Breast epithelium (tissue), 4 donors: Measurements from ENCODE around the gene TEAD2. TPM values are rescaled to one million over a fixed set of nuclear protein-coding genes. Genes with fewer than 3 reads are reported as not detected.

Source experiments
- DNase-seq, 2 donors: peaks; one replicate each; pipeline ENCODE4 v3.0.0-alpha.2; 2019; ENCODE audit warnings: low spot score in 2 of 2
- H3K27ac ChIP-seq, 2 donors: fragments of 200-600 bp; sonication (generic) in 1 of 2; one replicate each; pipeline ENCODE4 v1.5.1; 2016 to 2019; ENCODE audit warnings: mild to moderate bottlenecking in 1 of 2
- H3K27me3 ChIP-seq, 2 donors: fragments of 200-600 bp; sonication (generic) in 1 of 2; one replicate each; pipeline versions ENCODE4 v1.5.1 to v1.6.0; 2017 to 2019; ENCODE audit warnings: control low read depth in 1 of 2, mild to moderate bottlenecking in 1 of 2
- H3K36me3 ChIP-seq: fragments of 200-600 bp; one replicate; pipeline ENCODE4 v1.5.1; 2019
- H3K4me1 ChIP-seq, 2 donors: fragments of 200-600 bp; sonication (generic); one replicate each; pipeline ENCODE4 v1.5.1; 2016 to 2019; ENCODE audit warnings: control low read depth in 1 of 2
- H3K4me3 ChIP-seq, 3 donors: fragments of 200-600 bp; sonication (generic); 1 replicate in 2 of 3; 2 replicates in 1 of 3; pipeline ENCODE4 v1.5.1; 2016 to 2019; ENCODE audit warnings: mild to moderate bottlenecking in 3 of 3, moderate library complexity in 2 of 3
- H3K9me3 ChIP-seq, 2 donors: fragments of 200-600 bp; sonication (generic) in 1 of 2; one replicate each; pipeline ENCODE4 v1.5.1; 2016 to 2019; ENCODE audit warnings: control low read depth in 1 of 2
- POLR2A ChIP-seq: fragments of 450-650 bp; IDR thresholded peaks from one replicate; pipeline ENCODE4 v1.6.1; 2016; ENCODE audit warnings: antibody characterized with exemption, mild to moderate bottlenecking, moderate library complexity
- POLR2AphosphoS5 ChIP-seq, 3 donors: sonication (generic); formaldehyde crosslinking; IDR thresholded peaks; one replicate each; pipeline ENCODE4 v1.6.1; 2017; ENCODE audit warnings: antibody characterized with exemption in 3 of 3
- intact Hi-C: fragments of 100-400 bp; cut with DNase I; formaldehyde crosslinking; loops from one replicate; pipeline ENCODE4 v1.15.1; 2023; ENCODE audit warnings: low total_unique reads
- total RNA-seq, 3 donors: library from RNA; depleted of rRNA; stranded (reverse); fragments of >200 nt; gene quantifications; one replicate each; pipeline ENCODE4 v1.1.0, GENCODE V29; 2016
- TF ChIP-seq, protein P1 (sequence below), 3 donors: fragments of 450-650 bp; IDR thresholded peaks; one replicate each; pipeline ENCODE4 v1.5.1; 2016 to 2017; ENCODE audit warnings: antibody characterized with exemption in 3 of 3, mild to moderate bottlenecking in 3 of 3, moderate library complexity in 3 of 3

Gene TEAD2
- total RNA-seq, 3 donors from 2014 or later: 24.9 to 30.0 (median 25.1) TPM

DNA sequence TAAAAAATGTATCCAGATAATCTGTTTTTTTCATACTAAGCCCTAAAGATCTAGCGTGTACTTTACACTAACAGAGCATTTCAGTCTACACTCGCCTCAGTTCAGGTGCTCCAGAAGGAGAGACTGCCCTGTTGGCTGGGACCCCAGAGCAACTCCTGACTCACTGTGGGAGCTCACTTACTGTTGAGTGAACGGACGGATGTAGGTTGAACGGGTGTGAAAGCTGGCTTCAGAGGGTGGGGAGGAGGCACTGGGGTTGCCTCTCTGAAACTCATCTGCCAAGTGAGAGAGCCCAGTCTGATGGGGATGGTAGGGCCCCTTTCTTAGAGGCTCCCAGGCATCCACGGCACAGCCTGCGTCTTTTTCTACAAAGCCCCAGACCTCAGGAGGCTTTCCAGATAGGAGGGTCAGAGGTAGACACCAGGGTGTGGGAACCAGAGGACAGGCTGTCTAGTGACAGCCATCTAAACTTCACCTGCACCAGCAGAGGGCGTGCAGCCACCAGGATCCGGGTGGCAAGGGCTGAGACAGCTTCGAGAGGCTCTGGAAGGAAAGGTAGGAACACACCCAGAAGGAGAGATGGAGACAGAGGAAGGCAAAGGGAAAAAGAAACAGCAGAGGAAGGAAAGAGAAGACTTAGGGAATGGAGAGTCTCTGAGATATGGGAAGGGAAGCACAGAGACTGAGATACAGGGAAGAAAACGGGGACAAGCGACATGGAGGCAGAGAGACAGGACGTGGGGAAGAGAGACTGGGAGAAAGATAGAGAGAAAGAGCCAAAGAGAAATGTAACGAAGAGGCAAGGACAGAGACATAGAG is 29.6 kb upstream of the TEAD2 start:
- Histone ChIP-seq H3K4me3 (no peak overlapping the region), H3K9me3 (no peaks in the 10 kb centered on the region), H3K27me3 (no peaks in the 10 kb centered on the region), H3K4me1 (no peaks in the 10 kb centered on the region), H3K36me3 (no peaks in the 10 kb centered on the region), H3K27ac (no peak overlapping the region)
- TF ChIP-seq, protein P1, sequence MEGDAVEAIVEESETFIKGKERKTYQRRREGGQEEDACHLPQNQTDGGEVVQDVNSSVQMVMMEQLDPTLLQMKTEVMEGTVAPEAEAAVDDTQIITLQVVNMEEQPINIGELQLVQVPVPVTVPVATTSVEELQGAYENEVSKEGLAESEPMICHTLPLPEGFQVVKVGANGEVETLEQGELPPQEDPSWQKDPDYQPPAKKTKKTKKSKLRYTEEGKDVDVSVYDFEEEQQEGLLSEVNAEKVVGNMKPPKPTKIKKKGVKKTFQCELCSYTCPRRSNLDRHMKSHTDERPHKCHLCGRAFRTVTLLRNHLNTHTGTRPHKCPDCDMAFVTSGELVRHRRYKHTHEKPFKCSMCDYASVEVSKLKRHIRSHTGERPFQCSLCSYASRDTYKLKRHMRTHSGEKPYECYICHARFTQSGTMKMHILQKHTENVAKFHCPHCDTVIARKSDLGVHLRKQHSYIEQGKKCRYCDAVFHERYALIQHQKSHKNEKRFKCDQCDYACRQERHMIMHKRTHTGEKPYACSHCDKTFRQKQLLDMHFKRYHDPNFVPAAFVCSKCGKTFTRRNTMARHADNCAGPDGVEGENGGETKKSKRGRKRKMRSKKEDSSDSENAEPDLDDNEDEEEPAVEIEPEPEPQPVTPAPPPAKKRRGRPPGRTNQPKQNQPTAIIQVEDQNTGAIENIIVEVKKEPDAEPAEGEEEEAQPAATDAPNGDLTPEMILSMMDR (IDR thresholded peaks at IDR 0.05): peak; percentile 80 to 84 (median 83)
- TF ChIP-seq POLR2AphosphoS5 (IDR thresholded peaks at IDR 0.05): no peak
- intact Hi-C loops: no loop called here
- peak; percentile 70 to 79 for DNase-seq

DNA sequence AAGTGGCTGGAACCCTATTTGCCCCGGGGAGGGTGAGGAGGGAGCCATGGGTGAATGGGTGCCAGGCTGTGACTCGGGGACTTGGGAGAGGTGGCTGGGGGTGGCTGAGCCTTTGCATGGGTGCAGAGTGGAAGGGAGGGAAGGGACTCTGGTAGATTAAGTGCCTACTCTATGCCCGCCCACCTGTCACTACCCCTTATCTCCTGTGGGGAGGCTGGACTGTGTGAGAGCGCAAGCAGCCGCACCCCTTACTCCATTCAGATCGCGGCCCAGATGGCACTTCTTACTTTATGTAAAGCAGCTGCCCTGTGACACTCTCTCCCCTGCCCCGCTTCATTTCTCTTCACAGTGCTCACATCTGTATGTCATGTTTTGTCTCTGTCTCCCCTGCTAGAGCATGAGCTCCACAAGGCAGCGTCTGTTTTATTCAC is 28.7 kb upstream of the TEAD2 start:
- Histone ChIP-seq H3K27me3 (no peaks in the 10 kb centered on the region), H3K9me3 (no peaks in the 10 kb centered on the region), H3K4me3 (no peak overlapping the region), H3K27ac (no peak overlapping the region), H3K36me3 (no peaks in the 10 kb centered on the region), H3K4me1 (no peaks in the 10 kb centered on the region)
- intact Hi-C loops: no loop called here
- TF ChIP-seq POLR2AphosphoS5 (IDR thresholded peaks at IDR 0.05) (no peak), POLR2A (no peak)
- TF ChIP-seq, protein P1 (IDR thresholded peaks at IDR 0.05): no peak
- no peak for DNase-seq

DNA sequence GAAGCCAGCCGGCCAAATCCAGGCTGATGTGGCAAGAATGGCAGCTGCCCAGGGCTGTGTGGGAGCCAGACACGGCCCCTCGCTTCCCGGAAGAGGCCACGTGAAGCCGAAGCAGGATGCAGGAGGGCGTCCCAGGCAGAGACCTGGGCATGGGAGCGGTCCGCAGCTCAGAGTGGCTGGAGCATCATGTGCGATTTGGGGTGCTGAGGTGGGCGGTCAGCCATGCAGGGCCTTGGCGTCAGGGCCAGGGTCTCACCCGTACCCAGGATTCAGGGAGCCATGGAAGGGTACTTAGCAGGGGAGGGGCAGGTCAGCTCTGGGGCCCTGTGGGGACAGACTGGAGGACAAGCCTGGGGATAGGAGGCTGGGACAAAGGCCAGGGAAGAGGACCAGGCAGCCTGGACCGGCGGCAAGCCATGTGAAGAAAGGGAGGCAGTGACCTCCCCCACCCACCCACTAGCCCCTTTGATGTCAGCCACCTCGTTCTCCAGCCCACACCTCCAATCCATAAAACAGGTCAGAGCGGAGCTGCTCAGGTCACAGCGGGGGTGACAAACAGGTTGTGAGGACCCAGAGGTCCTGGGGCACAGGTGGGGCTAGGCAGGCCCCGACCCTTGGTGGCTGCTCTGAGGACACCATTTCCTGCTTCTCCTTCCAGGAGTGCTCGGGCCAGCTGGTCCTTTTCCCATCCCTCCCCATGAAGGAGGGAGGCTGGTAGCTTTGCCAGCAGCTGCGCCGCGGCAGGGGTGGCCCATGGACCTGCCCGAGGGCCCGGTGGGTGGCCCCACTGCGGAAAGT is 28.1 kb upstream of the TEAD2 start:
- Histone ChIP-seq H3K9me3 (no peaks in the 10 kb centered on the region), H3K4me1 (no peaks in the 10 kb centered on the region), H3K27ac (no peak overlapping the region), H3K36me3 (no peaks in the 10 kb centered on the region), H3K4me3 (no peak overlapping the region), H3K27me3 (no peaks in the 10 kb centered on the region)
- DNase-seq: no peak
- intact Hi-C loops: no loop called here
- TF ChIP-seq, protein P1 (IDR thresholded peaks at IDR 0.05): no peak
- no peak for TF ChIP-seq POLR2A
- TF ChIP-seq POLR2AphosphoS5 (IDR thresholded peaks at IDR 0.05): no peak

DNA sequence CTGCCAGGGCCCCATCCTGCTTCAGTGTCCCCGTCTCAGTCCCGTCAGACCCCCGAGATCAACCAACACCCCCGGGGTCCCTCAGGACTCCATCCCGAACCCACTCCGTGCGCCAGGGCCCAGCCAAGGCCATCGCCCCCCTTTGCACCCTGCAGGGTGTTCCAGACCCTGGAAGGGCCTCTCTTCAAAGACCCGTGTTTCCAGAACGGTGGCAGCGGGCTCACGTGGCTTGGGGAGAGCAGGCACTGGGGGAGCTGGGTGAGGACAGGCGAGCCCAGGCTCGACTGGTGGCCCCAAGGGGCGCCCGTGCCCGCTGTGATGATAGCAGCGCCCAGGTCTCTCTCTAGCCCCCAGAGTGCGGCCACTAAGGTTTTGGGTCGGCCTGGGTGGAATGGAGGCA is 27.2 kb upstream of the TEAD2 start:
- Histone ChIP-seq H3K9me3 (no peaks in the 10 kb centered on the region), H3K27me3 (no peaks in the 10 kb centered on the region), H3K27ac (no peak overlapping the region), H3K4me3 (no peak overlapping the region), H3K4me1 (no peaks in the 10 kb centered on the region), H3K36me3 (no peaks in the 10 kb centered on the region)
- TF ChIP-seq POLR2A (no peak), POLR2AphosphoS5 (IDR thresholded peaks at IDR 0.05) (no peak)
- TF ChIP-seq, protein P1 (IDR thresholded peaks at IDR 0.05): no peak
- DNase-seq: no peak
- intact Hi-C loops: no loop called here

DNA sequence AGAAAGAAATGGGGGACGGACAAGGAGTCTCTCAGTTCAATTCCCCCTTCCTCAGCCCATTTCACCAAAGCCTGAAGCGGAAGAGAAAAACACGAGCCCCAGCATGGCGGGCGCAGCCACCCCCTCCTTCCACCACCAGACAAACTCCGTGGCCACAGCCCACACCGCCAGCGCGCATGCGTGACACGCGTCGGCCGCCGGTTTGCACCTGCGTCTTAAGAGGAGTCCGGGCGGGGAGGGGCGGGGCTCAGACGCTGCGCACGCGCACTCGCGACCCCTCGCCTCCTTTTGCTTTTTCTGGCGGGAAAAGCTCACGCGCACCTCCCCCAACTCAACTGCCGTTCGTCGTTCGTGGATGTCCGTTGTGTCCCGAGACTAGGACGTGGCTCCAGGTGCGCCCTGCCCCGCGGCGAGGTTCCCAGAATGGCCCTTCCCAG is 25.7 kb upstream of the TEAD2 start, which contains the start of gene KASH5:
Gene KASH5, plus strand, starts transcription at position 314 of the 437 bp plus-strand sequence. CDS start 2,635 bp downstream, outside the sequence.
- Histone ChIP-seq H3K4me1 (no peaks in the 10 kb centered on the region), H3K4me3 (peak within 1 kb of the TSS; percentile 11 to 52 (median 29)), H3K9me3 (peaks cover 0 to 4% of the 10 kb centered on the region in 2 donors), H3K27me3 (no peaks in the 10 kb centered on the region), H3K27ac (no peak within 1 kb of the TSS), H3K36me3 (no peaks in the 10 kb centered on the region)
- intact Hi-C loops: no loop called here
- DNase-seq: peak; percentile 75 to 82
- no peak for TF ChIP-seq POLR2A
- TF ChIP-seq POLR2AphosphoS5 (IDR thresholded peaks at IDR 0.05): no peak
- TF ChIP-seq, protein P1 (IDR thresholded peaks at IDR 0.05): no peak
